GM12878 (cell line): Measurements from ENCODE around the gene NFILZ. TPM values are rescaled to one million over a fixed set of nuclear protein-coding genes. Genes with fewer than 3 reads are reported as not detected.

Experiments
- ATAC-seq: fragments of 200-7000 bp; cut with Tn5 transposase; 3 replicates; pipeline ENCODE4 v1.9.1; 2020; ENCODE audit warnings: mild to moderate bottlenecking, moderate library complexity
- BruUV-seq: library from RNA; stranded (reverse); fragments of 400-500 nt; replicated peaks from 2 replicates; lab custom pipeline; 2021; lab: Mats Ljungman, UMichigan
- CTCF ChIA-PET: fragments of 300-600 bp; sonication (Branson Sonifier 250); formaldehyde crosslinking; extraction: SDS; loops from one replicate; lab custom pipeline; 2021; ENCODE audit warnings: inconsistent platforms; lab: Yijun Ruan, JAX
- POLR2A ChIA-PET: fragments of 350-600 bp; formaldehyde crosslinking; extraction: SDS; loops from one replicate; lab custom pipeline; 2021; ENCODE audit warnings: inconsistent platforms; lab: Charles Lee
- RAD21 ChIA-PET: fragments of 300-600 bp; sonication (Branson Sonifier 250); formaldehyde crosslinking; loops from one replicate; lab custom pipeline; 2023; ENCODE audit warnings: antibody characterized with exemption; ENCODE audit not compliant: unreplicated experiment; lab: Charles Lee
- SMC1A ChIA-PET: fragments of 300-600 bp; sonication (Branson Sonifier 250); formaldehyde crosslinking; loops from one replicate; lab custom pipeline; 2023; ENCODE audit not compliant: unreplicated experiment, uncharacterized antibody; lab: Charles Lee
- DNase-seq: peaks from one replicate; pipeline ENCODE4 v3.0.0-alpha.2; 2011; ENCODE audit warnings: low read depth, low spot score
- FAIRE-seq: peaks from 3 replicates; lab custom pipeline; 2011; peaks lifted over from hg19 to GRCh38; lab: Jason Lieb, UNC
- H2AFZ ChIP-seq: 2 replicates; pipeline ENCODE4 v1.6.0; 2011; ENCODE audit warnings: low read depth, low read length, control low read depth; ENCODE audit not compliant: control insufficient read depth
- H3K27ac ChIP-seq: 2 replicates; pipeline ENCODE4 v1.5.1; 2011; ENCODE audit warnings: control low read depth; ENCODE audit not compliant: control insufficient read depth, insufficient read depth
- H3K27me3 ChIP-seq, 2 experiments: replicated peaks in 1 of 2; 2 replicates each; pipeline versions ENCODE4 v1.6.0 to v1.6.1; 2011; ENCODE audit warnings: low read length in 1 of 2; ENCODE audit not compliant: control insufficient read depth in 2 of 2, insufficient read depth in 2 of 2
- H3K36me3 ChIP-seq, 2 experiments: 2 replicates each; pipeline ENCODE4 v1.5.1; 2011; ENCODE audit warnings: low read length in 1 of 2; ENCODE audit not compliant: control insufficient read depth in 2 of 2, insufficient read depth in 2 of 2
- H3K4me1 ChIP-seq: 2 replicates; pipeline ENCODE4 v1.6.1; 2011; ENCODE audit warnings: mild to moderate bottlenecking, low read length, moderate library complexity, mixed read lengths; ENCODE audit not compliant: control insufficient read depth, insufficient read depth
- H3K4me2 ChIP-seq: 2 replicates; pipeline ENCODE4 v1.6.0; 2011; ENCODE audit warnings: control low read depth; ENCODE audit not compliant: control insufficient read depth, insufficient read depth
- H3K4me3 ChIP-seq: fragments of 200-600 bp; sonication (generic); 2 replicates; pipeline ENCODE4 v1.5.1; 2016
- H3K79me2 ChIP-seq: 2 replicates; pipeline ENCODE4 v1.6.0; 2011; ENCODE audit warnings: low read length; ENCODE audit not compliant: control insufficient read depth, insufficient read depth
- H3K9ac ChIP-seq: 2 replicates; pipeline ENCODE4 v1.8.0; 2011; ENCODE audit warnings: low read length, control low read depth, mixed read lengths; ENCODE audit not compliant: control insufficient read depth, insufficient read depth
- H3K9me3 ChIP-seq: replicated peaks from 3 replicates; pipeline ENCODE4 v1.5.1; 2011; ENCODE audit warnings: mild to moderate bottlenecking, low read length; ENCODE audit not compliant: control insufficient read depth, insufficient read depth
- H4K20me1 ChIP-seq: 2 replicates; pipeline ENCODE4 v1.6.0; 2011; ENCODE audit not compliant: control insufficient read depth, insufficient read depth
- CHD1 ChIP-seq: IDR thresholded peaks from 2 replicates; pipeline ENCODE4 v1.6.1; 2012; ENCODE audit warnings: low read depth, low read length, improper control_type of control experiment
- CTCF ChIP-seq, 3 experiments: IDR thresholded peaks in 2 of 3; conservative IDR thresholded peaks in 1 of 3; 2 replicates each; pipeline ENCODE4 v1.5.1; 2011; ENCODE audit warnings: low read depth in 3 of 3, low read length in 3 of 3, mild to moderate bottlenecking in 3 of 3, control low read depth in 2 of 3, moderate library complexity in 2 of 3, inconsistent platforms in 1 of 3, mixed read lengths in 1 of 3; ENCODE audit not compliant: control insufficient read depth in 2 of 3, insufficient read depth in 1 of 3; ENCODE audit errors: extremely low read depth in 1 of 3
- IKZF1 ChIP-seq: fragments of 450-650 bp; conservative IDR thresholded peaks from 2 replicates; pipeline ENCODE4 v1.6.1; 2017; ENCODE audit warnings: antibody characterized with exemption, mild to moderate bottlenecking
- NFXL1 ChIP-seq: fragments of 450-650 bp; IDR thresholded peaks from 2 replicates; pipeline ENCODE4 v1.6.1; 2017; ENCODE audit warnings: antibody characterized with exemption, mild to moderate bottlenecking, borderline replicate concordance
- NKRF ChIP-seq: fragments of 450-650 bp; conservative IDR thresholded peaks from 2 replicates; pipeline ENCODE4 v1.6.1; 2017; ENCODE audit warnings: mild to moderate bottlenecking, moderate library complexity
- RAD21 ChIP-seq: IDR thresholded peaks from 2 replicates; pipeline ENCODE4 v1.6.1; 2011; ENCODE audit warnings: mild to moderate bottlenecking, low read depth, low read length, moderate library complexity; ENCODE audit not compliant: insufficient read depth
- SPI1 ChIP-seq: IDR thresholded peaks from 2 replicates; pipeline ENCODE4 v1.6.1; 2011; ENCODE audit warnings: low read depth, mild to moderate bottlenecking, low read length, moderate library complexity, borderline replicate concordance; ENCODE audit not compliant: insufficient read depth
- SREBF2 ChIP-seq: IDR thresholded peaks from 2 replicates; pipeline ENCODE4 v1.6.1; 2012; ENCODE audit warnings: mild to moderate bottlenecking, low read length
- ZBTB4 ChIP-seq: fragments of 450-650 bp; formaldehyde crosslinking; IDR thresholded peaks from 2 replicates; pipeline ENCODE4 v1.4.0; 2022; ENCODE audit warnings: mild to moderate bottlenecking, moderate library complexity
- WGBS: methylation state at CpG from one replicate; pipeline ENCODE4 v1.1.6; 2016; ENCODE audit warnings: low lambda C conversion rate; ENCODE audit not compliant: insufficient replicate concordance, insufficient coverage; ENCODE audit errors: missing lambda C conversion rate; 5-methylcytosine and 5-hydroxymethylcytosine counted together
- in situ Hi-C: fragments of 300-500 bp; cut with MboI; formaldehyde crosslinking; loops from 9 replicates; pipeline ENCODE4 v1.14.3; 2018; ENCODE audit warnings: mixed read lengths
- intact Hi-C: fragments of 100-400 bp; cut with micrococcal nuclease; formaldehyde crosslinking; loops from one replicate; pipeline ENCODE4 v1.14.2; 2022; ENCODE audit not compliant: unreplicated experiment
- polyA plus RNA-seq, 11 experiments: library from polyadenylated mRNA; depleted of rRNA in 4 of 11; unstranded in 6 of 11; stranded (reverse) in 5 of 11; fragments of >200 nt; fragmentation: Nextera tagmentation in 4 of 11; fragmentation: Illumina TruSeq in 1 of 11; extraction: Ambion mirVana in 4 of 11; extraction: Trizol in 1 of 11; gene quantifications; 1 replicate in 1 of 11; 2 replicates in 10 of 11; pipeline versions ENCODE4 v1.2.1 to v1.2.3, GENCODE V29; 2011 to 2016; ENCODE audit warnings: inconsistent platforms in 2 of 11, missing spikeins in 2 of 11, low read depth in 1 of 11
- total RNA-seq, 4 experiments: library from RNA; depleted of rRNA in 3 of 4; stranded (reverse); fragments of >200 nt in 3 of 4; fragmentation: Illumina TruSeq in 1 of 4; extraction: Trizol in 1 of 4; gene quantifications; 2 replicates each; pipeline versions ENCODE4 v1.2.1 to v1.2.3, GENCODE V29; 2013 to 2021

The NFILZ gene
- total and polyA plus RNA-seq, 10 of the 15 experiments (the other 5 are each of a cell fraction or from before 2014, with no cell fraction given), result not detected

GRCh38 chr19:8585894-8586750, 44.3 kb upstream of the NFILZ start:
- intact Hi-C loops, result no loop called here
- no peak for FAIRE-seq
- CTCF ChIA-PET, result interaction anchor here (1.2 to 1.7 kb wide), 2 partner anchors 26 to 108 kb away, joined by 3 read pairs; no protein-coding TSS in a partner anchor
- no peaks in the 10 kb centered on the region for H3K9me3 ChIP-seq
- H3K79me2 ChIP-seq, result no peaks in the 10 kb centered on the region
- H3K4me2 ChIP-seq, result no peak overlapping the region
- no peak for DNase-seq
- H2AFZ ChIP-seq, result no peak overlapping the region
- H4K20me1 ChIP-seq, result no peaks in the 10 kb centered on the region
- RAD21 ChIA-PET, result interaction anchor here (1.0 kb wide), 1 partner anchor 233 kb away, joined by 3 read pairs; no protein-coding TSS in a partner anchor
- H3K36me3 ChIP-seq, result no peaks in the 10 kb centered on the region
- peak; percentile 65 for ATAC-seq
- no peaks in the 10 kb centered on the region for H3K4me1 ChIP-seq
- no TSS peak for BruUV-seq
- POLR2A ChIA-PET, result no interaction called here
- TF ChIP-seq SPI1 (no peak), CTCF (IDR thresholded peaks at IDR 0.05 in 2 of 3, conservative IDR thresholded peaks at IDR 0.05 in 1 of 3; ENCODE audit: control insufficient read depth in 2 of 3, extremely low read depth in 1 of 3, insufficient read depth in 1 of 3, low read depth in 3 of 3, low read length in 3 of 3) (peak; percentile 36 to 59 (median 43)), CHD1 (no peak), SREBF2 (no peak), ZBTB4 (CRISPR knock-in tag) (no peak), NKRF (no peak), NFXL1 (peak; percentile 55; the same call in 1 of the 2 replicates), IKZF1 (no peak), RAD21 (peak; percentile 52)
- WGBS, result 52% methylated on average over 34 of the region's 34 CpGs
- H3K27ac ChIP-seq, result no peak overlapping the region
- in situ Hi-C loops, result no loop called here
- H3K27me3 ChIP-seq, result no peaks in the 10 kb centered on the region; a peak in 1 of 4 replicates
- SMC1A ChIA-PET, result no interaction called here
- H3K9ac ChIP-seq, result no peak overlapping the region
- no peak overlapping the region for H3K4me3 ChIP-seq
